22Rv1 (cell line): ENCODE measurements around the gene NUDT4.

ENCODE experiments used
- CTCF ChIP-seq: fragments of 450-650 bp; IDR thresholded peaks from 2 replicates; pipeline ENCODE4 v1.5.1; 2017; ENCODE audit warnings: mild to moderate bottlenecking
- ZFX ChIP-seq: fragments of 450-650 bp; IDR thresholded peaks from 2 replicates; pipeline ENCODE4 v1.6.1; 2017; ENCODE audit warnings: antibody characterized with exemption, borderline replicate concordance

GRCh38 chr12:93429852-93430251, 52.1 kb downstream of the NUDT4 start:
- TF ChIP-seq CTCF = no peak
- no peak for TF ChIP-seq ZFX
